ENCODE results near the gene EMILIN1.
A peak's percentile ranks its signal among the peaks of the same experiment; 100 is the strongest.
"Not testable (repeated sequence)": the region's sequence is repeated elsewhere in the genome, so short reads cannot be mapped to it uniquely, and the experiment has no call there.

Gene EMILIN1

GRCh38 chr2:27054721-27055120 lies 23.7 kb upstream of the EMILIN1 start:
- DNase-seq = no peak

GRCh38 chr2:27057184-27057583 lies 21.2 kb upstream of the EMILIN1 start:
- no peak for DNase-seq

- DNase-seq = no peak
These were observed 20.2 kb upstream of the EMILIN1 start for GRCh38 chr2:27058210-27058609.

GRCh38 chr2:27059141-27059820 lies 19.1 kb upstream of the EMILIN1 start:
- no peak for DNase-seq

- no peak for DNase-seq
These were observed 18.1 kb upstream of the EMILIN1 start for GRCh38 chr2:27060323-27060722.

GRCh38 chr2:27065128-27065527 lies 13.3 kb upstream of the EMILIN1 start:
- no peak for DNase-seq

- DNase-seq = no peak
These were observed 11.0 kb upstream of the EMILIN1 start for GRCh38 chr2:27067385-27067784.

- DNase-seq = no peak
These were observed 9.0 kb upstream of the EMILIN1 start for GRCh38 chr2:27069436-27069835.

GRCh38 chr2:27069961-27070618 lies 8.3 kb upstream of the EMILIN1 start:
- DNase-seq = no peak

- DNase-seq = no peak
These were observed 7.7 kb upstream of the EMILIN1 start for GRCh38 chr2:27070653-27071276.

- DNase-seq = peak; percentile 97
These were observed 7.0 kb upstream of the EMILIN1 start, which contains the start of gene OST4 for GRCh38 chr2:27071277-27071989. OST4 (minus strand) TSS chr2:27071654.

GRCh38 chr2:27071990-27072830 lies 6.2 kb upstream of the EMILIN1 start:
- peak; percentile 43 for DNase-seq

- no peak for DNase-seq
These were observed 5.5 kb upstream of the EMILIN1 start for GRCh38 chr2:27072920-27073319.

- DNase-seq = no peak
These were observed 4.6 kb upstream of the EMILIN1 start for GRCh38 chr2:27073782-27074181.

- DNase-seq = peak; percentile 90
These were observed 3.5 kb upstream of the EMILIN1 start for GRCh38 chr2:27074738-27075565.

GRCh38 chr2:27075566-27075871 lies 2.9 kb upstream of the EMILIN1 start:
- not testable (repeated sequence) for DNase-seq

GRCh38 chr2:27076323-27076722 lies 2.1 kb upstream of the EMILIN1 start:
- no peak for DNase-seq

- no peak for DNase-seq
These were observed 1.2 kb upstream of the EMILIN1 start for GRCh38 chr2:27077231-27077630.

GRCh38 chr2:27079233-27080139 lies 1.1 kb downstream of the EMILIN1 start:
- peak; percentile 61 for DNase-seq

GRCh38 chr2:27080140-27080469 lies 1.7 kb downstream of the EMILIN1 start:
- DNase-seq = no peak

- DNase-seq = no peak
These were observed 2.2 kb downstream of the EMILIN1 start for GRCh38 chr2:27080603-27080936.
